PC-3 (cell line): ENCODE results near the gene NR1D1. TPM values are rescaled to one million over a fixed set of nuclear protein-coding genes. Genes with fewer than 3 reads are reported as not detected.

ENCODE experiments used
- ATAC-seq: fragments of 200-7000 bp; cut with Tn5 transposase; 2 replicates; pipeline ENCODE4 v1.9.1; 2020; ENCODE audit warnings: mild to moderate bottlenecking, moderate library complexity
- BruUV-seq: library from RNA; stranded (reverse); fragments of 400-500 nt; replicated peaks from 2 replicates; lab custom pipeline; 2021; lab: Mats Ljungman, UMichigan
- CTCF ChIA-PET: fragments of 300-600 bp; sonication (Branson Sonifier 250); formaldehyde crosslinking; loops from one replicate; lab custom pipeline; 2022; ENCODE audit warnings: antibody characterized with exemption; lab: Charles Lee
- POLR2A ChIA-PET: fragments of 300-600 bp; sonication (Branson Sonifier 250); formaldehyde crosslinking; loops from one replicate; lab custom pipeline; 2022; ENCODE audit warnings: antibody characterized with exemption; ENCODE audit not compliant: unreplicated experiment; lab: Charles Lee
- DNase-seq: peaks from one replicate; pipeline ENCODE4 v3.0.0-alpha.2; 2015
- H2AFZ ChIP-seq: fragments of 300-600 bp; sonication (generic); 2 replicates; pipeline ENCODE4 v1.6.0; 2016; ENCODE audit warnings: antibody characterized with exemption, low read length
- H3F3A ChIP-seq: fragments of 300-600 bp; sonication (generic); one replicate; pipeline ENCODE4 v1.6.0; 2017; ENCODE audit warnings: antibody characterized with exemption, low read length, control low read depth, mild to moderate bottlenecking; ENCODE audit not compliant: unreplicated experiment
- H3K27ac ChIP-seq: fragments of 300-600 bp; sonication (generic); 2 replicates; pipeline ENCODE4 v1.5.1; 2016; ENCODE audit warnings: mild to moderate bottlenecking, low read length
- H3K27me3 ChIP-seq: fragments of 300-600 bp; sonication (generic); 2 replicates; pipeline ENCODE4 v1.6.1; 2016; ENCODE audit warnings: low read length, mixed read lengths
- H3K36me3 ChIP-seq: fragments of 300-600 bp; sonication (generic); 2 replicates; pipeline ENCODE4 v1.6.1; 2016; ENCODE audit warnings: low read depth, mixed run types, low read length, mixed read lengths
- H3K4me1 ChIP-seq: fragments of 300-600 bp; sonication (generic); 2 replicates; pipeline ENCODE4 v1.5.1; 2016; ENCODE audit warnings: low read length; ENCODE audit not compliant: insufficient read depth
- H3K4me2 ChIP-seq: fragments of 300-600 bp; sonication (generic); 2 replicates; pipeline ENCODE4 v1.6.0; 2016; ENCODE audit warnings: low read length
- H3K4me3 ChIP-seq: fragments of 300-600 bp; sonication (generic); 2 replicates; pipeline ENCODE4 v1.5.1; 2016; ENCODE audit warnings: mild to moderate bottlenecking, low read length, mixed read lengths
- H3K79me2 ChIP-seq: fragments of 300-600 bp; sonication (generic); 2 replicates; pipeline ENCODE4 v1.6.1; 2017; ENCODE audit warnings: low read length, mixed read lengths
- H3K9ac ChIP-seq: fragments of 300-600 bp; sonication (generic); 2 replicates; pipeline ENCODE4 v1.6.0; 2016; ENCODE audit warnings: mild to moderate bottlenecking, low read length
- H3K9me2 ChIP-seq: fragments of 300-600 bp; sonication (generic); replicated peaks from 2 replicates; pipeline ENCODE4 v1.6.1; 2016; ENCODE audit warnings: mixed run types, low read length, mixed read lengths
- H3K9me3 ChIP-seq: fragments of 300-600 bp; sonication (generic); 2 replicates; pipeline ENCODE4 v1.6.1; 2016; ENCODE audit warnings: low read length, mixed read lengths
- H4K20me1 ChIP-seq: fragments of 300-600 bp; sonication (generic); 2 replicates; pipeline ENCODE4 v1.6.1; 2016; ENCODE audit warnings: low read length, mixed read lengths
- EZH2 ChIP-seq: fragments of 300-600 bp; sonication (generic); IDR thresholded peaks from one replicate; pipeline ENCODE4 v1.6.1; 2017; ENCODE audit warnings: antibody characterized with exemption, mild to moderate bottlenecking, low read length; ENCODE audit not compliant: unreplicated experiment
- EZH2phosphoT487 ChIP-seq: fragments of 300-600 bp; sonication (generic); IDR thresholded peaks from 2 replicates; pipeline ENCODE4 v1.6.1; 2018; ENCODE audit warnings: mild to moderate bottlenecking, antibody characterized with exemption, low read length, borderline replicate concordance
- intact Hi-C: fragments of 100-400 bp; cut with micrococcal nuclease; formaldehyde crosslinking; loops from 2 replicates; pipeline ENCODE4 v1.9.0; 2023
- total RNA-seq: library from RNA; depleted of rRNA; stranded (reverse); fragments of >200 nt; gene quantifications from 2 replicates; pipeline ENCODE4 v1.2.3, GENCODE V29; 2014
- TF ChIP-seq, protein P1 (sequence below): fragments of 300-600 bp; sonication (generic); conservative IDR thresholded peaks from 2 replicates; pipeline ENCODE4 v1.5.1; 2017; ENCODE audit warnings: antibody characterized with exemption, low read depth, mild to moderate bottlenecking, low read length

Gene NR1D1
- total RNA-seq, 1 experiment from 2014 or later: 7.1 TPM

DNA sequence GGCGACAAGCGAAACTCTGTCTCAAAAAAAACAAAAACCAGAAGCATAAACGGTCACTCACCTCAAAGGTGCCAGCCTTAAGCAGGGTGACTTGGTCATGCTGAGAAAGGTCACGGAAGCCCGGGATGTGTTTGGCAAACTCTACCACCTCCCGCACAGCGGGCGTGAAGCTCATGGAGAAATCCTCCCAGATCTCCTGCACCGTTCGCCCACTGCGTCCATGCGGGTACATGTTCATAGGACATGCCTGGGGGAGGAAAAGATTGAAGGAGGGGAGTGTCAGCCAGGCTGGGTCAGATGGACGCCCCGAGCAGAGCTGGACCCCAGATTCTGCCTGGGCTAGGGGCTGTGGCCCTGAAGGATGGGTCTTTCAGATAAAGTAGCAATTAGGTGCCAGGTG lies 5.5 kb downstream of the NR1D1 start:
- Histone ChIP-seq H3K79me2 (peaks cover 19% of the 10 kb centered on the region), H4K20me1 (peaks cover 6% of the 10 kb centered on the region), H3K4me2 (no peak overlapping the region), H3K27me3 (no peaks in the 10 kb centered on the region), H3K9ac (no peak overlapping the region), H3F3A (no peaks in the 10 kb centered on the region), H3K4me3 (no peak overlapping the region), H3K9me2 (no peaks in the 10 kb centered on the region), H3K4me1 (peaks cover 17% of the 10 kb centered on the region), H3K9me3 (no peaks in the 10 kb centered on the region), H2AFZ (no peak overlapping the region), H3K27ac (no peak overlapping the region), H3K36me3 (peaks cover 8% of the 10 kb centered on the region)
- no TSS peak for BruUV-seq
- ATAC-seq (no peak), DNase-seq (no peak)
- TF ChIP-seq EZH2phosphoT487: no peak
- no peak for TF ChIP-seq EZH2
- TF ChIP-seq, protein P1, sequence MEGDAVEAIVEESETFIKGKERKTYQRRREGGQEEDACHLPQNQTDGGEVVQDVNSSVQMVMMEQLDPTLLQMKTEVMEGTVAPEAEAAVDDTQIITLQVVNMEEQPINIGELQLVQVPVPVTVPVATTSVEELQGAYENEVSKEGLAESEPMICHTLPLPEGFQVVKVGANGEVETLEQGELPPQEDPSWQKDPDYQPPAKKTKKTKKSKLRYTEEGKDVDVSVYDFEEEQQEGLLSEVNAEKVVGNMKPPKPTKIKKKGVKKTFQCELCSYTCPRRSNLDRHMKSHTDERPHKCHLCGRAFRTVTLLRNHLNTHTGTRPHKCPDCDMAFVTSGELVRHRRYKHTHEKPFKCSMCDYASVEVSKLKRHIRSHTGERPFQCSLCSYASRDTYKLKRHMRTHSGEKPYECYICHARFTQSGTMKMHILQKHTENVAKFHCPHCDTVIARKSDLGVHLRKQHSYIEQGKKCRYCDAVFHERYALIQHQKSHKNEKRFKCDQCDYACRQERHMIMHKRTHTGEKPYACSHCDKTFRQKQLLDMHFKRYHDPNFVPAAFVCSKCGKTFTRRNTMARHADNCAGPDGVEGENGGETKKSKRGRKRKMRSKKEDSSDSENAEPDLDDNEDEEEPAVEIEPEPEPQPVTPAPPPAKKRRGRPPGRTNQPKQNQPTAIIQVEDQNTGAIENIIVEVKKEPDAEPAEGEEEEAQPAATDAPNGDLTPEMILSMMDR: no peak
- intact Hi-C loops: no loop called here
- ChIA-PET POLR2A (no interaction called here), CTCF (no interaction called here)

DNA sequence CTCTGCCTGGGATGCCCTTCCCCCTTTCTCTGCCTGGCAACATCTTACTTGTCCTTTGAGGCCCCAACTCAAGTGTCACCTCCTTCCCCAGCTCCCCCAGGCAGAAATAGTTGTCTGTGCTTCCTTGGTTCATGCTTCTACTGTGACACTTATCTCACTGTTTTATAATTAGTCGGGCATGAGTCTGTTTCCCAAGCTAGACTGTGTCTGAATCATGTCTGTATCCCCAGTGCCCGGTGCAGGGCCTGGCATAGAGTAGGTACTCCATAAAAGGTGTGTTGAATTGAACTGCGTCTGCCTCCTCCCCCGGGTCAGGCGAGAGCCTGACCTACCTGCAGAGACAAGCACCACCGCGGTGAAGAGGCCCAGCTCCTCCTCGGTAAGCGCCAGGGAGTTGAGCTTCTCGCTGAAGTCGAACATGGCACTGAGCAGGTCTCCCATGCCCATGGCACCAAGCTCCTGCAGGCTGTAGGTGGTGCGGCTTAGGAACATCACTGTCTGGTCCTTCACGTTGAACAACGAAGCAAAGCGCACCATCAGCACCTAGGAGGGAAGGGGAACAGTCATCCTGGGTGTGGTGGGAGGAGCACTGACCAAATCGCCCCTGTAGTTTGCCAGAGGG lies 6.7 kb downstream of the NR1D1 start:
- no peak overlapping the region for H3K4me3 ChIP-seq
- H3K9me3 ChIP-seq: no peaks in the 10 kb centered on the region
- POLR2A ChIA-PET: no interaction called here
- H3K27ac ChIP-seq: no peak overlapping the region
- peaks cover 8% of the 10 kb centered on the region for H3K36me3 ChIP-seq
- no peak for TF ChIP-seq EZH2
- TF ChIP-seq, protein P1: no peak
- TF ChIP-seq EZH2phosphoT487: no peak
- H3F3A ChIP-seq: no peaks in the 10 kb centered on the region
- CTCF ChIA-PET: no interaction called here
- no peaks in the 10 kb centered on the region for H3K9me2 ChIP-seq
- H3K9ac ChIP-seq: no peak overlapping the region
- H3K79me2 ChIP-seq: peaks cover 13% of the 10 kb centered on the region
- ATAC-seq: no peak
- H3K4me2 ChIP-seq: no peak overlapping the region
- DNase-seq: no peak
- H3K4me1 ChIP-seq: peaks cover 10% of the 10 kb centered on the region
- H2AFZ ChIP-seq: no peak overlapping the region
- peaks cover 6% of the 10 kb centered on the region for H4K20me1 ChIP-seq
- intact Hi-C loops: no loop called here
- BruUV-seq: no TSS peak
- H3K27me3 ChIP-seq: no peaks in the 10 kb centered on the region

DNA sequence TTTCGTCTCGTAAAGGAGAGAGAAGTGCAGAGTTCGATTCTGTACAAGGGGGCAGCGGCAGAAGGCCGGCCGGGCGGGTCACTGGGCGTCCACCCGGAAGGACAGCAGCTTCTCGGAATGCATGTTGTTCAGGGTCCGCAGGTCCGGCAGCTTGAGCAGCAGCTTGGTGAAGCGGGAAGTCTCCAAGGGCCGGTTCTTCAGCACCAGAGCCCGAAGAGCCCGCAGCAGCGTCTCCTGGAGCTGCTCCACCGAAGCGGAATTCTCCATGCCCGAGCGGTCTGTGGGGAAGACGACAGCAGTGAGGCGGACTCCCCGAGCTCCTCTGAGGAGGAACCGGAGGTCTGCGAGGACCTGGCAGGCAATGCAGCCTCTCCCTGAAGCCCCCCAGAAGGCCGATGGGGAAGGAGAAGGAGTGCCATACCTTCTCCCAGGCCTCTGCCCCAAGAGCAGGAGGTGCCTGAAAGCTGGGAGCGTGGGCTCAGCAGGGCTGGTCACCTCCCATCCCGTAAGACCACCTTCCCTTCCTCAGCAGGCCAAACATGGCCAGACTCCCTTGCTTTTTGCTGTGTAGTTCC lies 7.3 kb downstream of the NR1D1 start:
- DNase-seq: no peak
- Histone ChIP-seq H2AFZ (no peak overlapping the region), H3K4me1 (peaks cover 4% of the 10 kb centered on the region), H3K27me3 (no peaks in the 10 kb centered on the region), H3K9me3 (no peaks in the 10 kb centered on the region), H3K4me2 (no peak overlapping the region), H3K79me2 (peaks cover 7% of the 10 kb centered on the region), H3K9me2 (no peaks in the 10 kb centered on the region), H4K20me1 (no peaks in the 10 kb centered on the region; the same call in 1 of the 2 replicates), H3K27ac (no peak overlapping the region), H3K4me3 (no peak overlapping the region), H3K36me3 (peaks cover 8% of the 10 kb centered on the region), H3K9ac (no peak overlapping the region), H3F3A (no peaks in the 10 kb centered on the region)
- BruUV-seq: no TSS peak
- ChIA-PET POLR2A (no interaction called here), CTCF (no interaction called here)
- no peak for ATAC-seq
- TF ChIP-seq EZH2 (no peak), EZH2phosphoT487 (no peak)
- TF ChIP-seq, protein P1: no peak
- intact Hi-C loops: no loop called here
